Measurements from ENCODE around the gene SCTR. TPM values are rescaled to one million over a fixed set of nuclear protein-coding genes. Genes with fewer than 3 reads are reported as not detected.

The SCTR gene
- total and polyA plus RNA-seq, 2 of the 13 experiments (the other 11 are each of a cell fraction or from before 2014, with no cell fraction given), result not detected

- no peak for TF ChIP-seq PLSCR1 (CRISPR knock-in tag; IDR thresholded peaks at IDR 0.05; ENCODE audit: borderline replicate concordance)
- no peak for TF ChIP-seq ZNF362 (CRISPR knock-in tag; IDR thresholded peaks at IDR 0.05; ENCODE audit: borderline replicate concordance)
- no peak for TF ChIP-seq ZBTB34 (CRISPR knock-in tag; IDR thresholded peaks at IDR 0.05)
- 0 out of 2 replicates have a peak, but pooled peaks have one; percentile 17 for TF ChIP-seq SP2 (CRISPR knock-in tag; IDR thresholded peaks at IDR 0.05)
- no peak for TF ChIP-seq ZNF3 (CRISPR knock-in tag; IDR thresholded peaks at IDR 0.05)
- no peak for TF ChIP-seq USF2 (IDR thresholded peaks at IDR 0.05; ENCODE audit: low read depth, low read length)
- no peak for TF ChIP-seq USF2 (CRISPR knock-in tag; IDR thresholded peaks at IDR 0.05; ENCODE audit: borderline replicate concordance)
- TF ChIP-seq ZMAT3 (CRISPR knock-in tag; conservative IDR thresholded peaks at IDR 0.05), result peak; percentile 65
- TF ChIP-seq ZBTB7B (CRISPR knock-in tag; IDR thresholded peaks at IDR 0.05), result no peak; the same call in 1 of the 2 replicates
- no peak for TF ChIP-seq ZNF235 (CRISPR knock-in tag; IDR thresholded peaks at IDR 0.05; ENCODE audit: borderline replicate concordance)
- no peak for TF ChIP-seq NONO (IDR thresholded peaks at IDR 0.05)
- TF ChIP-seq NONO (CRISPR knock-in tag; conservative IDR thresholded peaks at IDR 0.05), result no peak
- TF ChIP-seq ZNF691 (CRISPR knock-in tag; IDR thresholded peaks at IDR 0.05; ENCODE audit: borderline replicate concordance, low read depth), result no peak
- no peak for TF ChIP-seq HNRNPK (IDR thresholded peaks at IDR 0.05; ENCODE audit: low read depth, low read length, poor library complexity, severe bottlenecking)
- peak; percentile 47; the same call in 1 of the 2 replicates for TF ChIP-seq HNRNPL (IDR thresholded peaks at IDR 0.05; ENCODE audit: low read depth, low read length)
These were observed 92.1 kb downstream of the SCTR start (continued) for GRCh38 chr2:119431976-119432850.
